ENCODE results near the gene SMURF2.

- no peak for TF ChIP-seq NFRKB (IDR thresholded peaks at IDR 0.05)
- no peak for TF ChIP-seq SP1 (IDR thresholded peaks at IDR 0.05)
- TF ChIP-seq BHLHE40 (IDR thresholded peaks at IDR 0.05; ENCODE audit: borderline replicate concordance): no peak
- TF ChIP-seq SUZ12 (IDR thresholded peaks at IDR 0.05): no peak
- TF ChIP-seq, protein P1, sequence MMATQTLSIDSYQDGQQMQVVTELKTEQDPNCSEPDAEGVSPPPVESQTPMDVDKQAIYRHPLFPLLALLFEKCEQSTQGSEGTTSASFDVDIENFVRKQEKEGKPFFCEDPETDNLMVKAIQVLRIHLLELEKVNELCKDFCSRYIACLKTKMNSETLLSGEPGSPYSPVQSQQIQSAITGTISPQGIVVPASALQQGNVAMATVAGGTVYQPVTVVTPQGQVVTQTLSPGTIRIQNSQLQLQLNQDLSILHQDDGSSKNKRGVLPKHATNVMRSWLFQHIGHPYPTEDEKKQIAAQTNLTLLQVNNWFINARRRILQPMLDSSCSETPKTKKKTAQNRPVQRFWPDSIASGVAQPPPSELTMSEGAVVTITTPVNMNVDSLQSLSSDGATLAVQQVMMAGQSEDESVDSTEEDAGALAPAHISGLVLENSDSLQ (IDR thresholded peaks at IDR 0.05): no peak
- no peak for TF ChIP-seq ZNF384 (IDR thresholded peaks at IDR 0.05)
- TF ChIP-seq ELF4 (IDR thresholded peaks at IDR 0.05): no peak
- no peak for TF ChIP-seq LEF1 (IDR thresholded peaks at IDR 0.05; ENCODE audit: borderline replicate concordance)
- TF ChIP-seq TARDBP (IDR thresholded peaks at IDR 0.05): no peak
- no peak for TF ChIP-seq ARNT (IDR thresholded peaks at IDR 0.05)
- TF ChIP-seq FOXM1 (IDR thresholded peaks at IDR 0.05; ENCODE audit: borderline replicate concordance): no peak
Measured at GRCh38 chr17:64529221-64529620, 132.9 kb downstream of the SMURF2 start.
